ENCODE measurements around the gene MRPS30.
A peak's percentile ranks its signal among the peaks of the same experiment; 100 is the strongest.

Gene MRPS30

GRCh38 chr5:44847206-44847852, 38.6 kb downstream of the MRPS30 start:
- no peak for TF ChIP-seq CTCF (IDR thresholded peaks at IDR 0.05; ENCODE audit: poor library complexity, severe bottlenecking)
- no peaks in the 10 kb centered on the region for H3K36me3 ChIP-seq (ENCODE audit: low read depth)
- ATAC-seq (ENCODE audit: low read depth) = no peak
- DNase-seq (ENCODE audit: low spot score) = no peak
- H3K4me3 ChIP-seq (ENCODE audit: severe bottlenecking) = no peak overlapping the region
- no peak overlapping the region for H3K27ac ChIP-seq (ENCODE audit: poor library complexity, severe bottlenecking)
- no peaks in the 10 kb centered on the region for H3K9me3 ChIP-seq (ENCODE audit: severe bottlenecking)
- no peaks in the 10 kb centered on the region for H3K4me1 ChIP-seq (ENCODE audit: insufficient read depth, poor library complexity, severe bottlenecking)
- no peaks in the 10 kb centered on the region for H3K27me3 ChIP-seq (ENCODE audit: insufficient read depth, poor library complexity, severe bottlenecking)

- no peak overlapping the region for H3K4me3 ChIP-seq (ENCODE audit: severe bottlenecking)
- H3K36me3 ChIP-seq (ENCODE audit: low read depth) = no peaks in the 10 kb centered on the region
- no peaks in the 10 kb centered on the region for H3K4me1 ChIP-seq (ENCODE audit: insufficient read depth, poor library complexity, severe bottlenecking)
- DNase-seq (ENCODE audit: low spot score) = no peak
- no peaks in the 10 kb centered on the region for H3K9me3 ChIP-seq (ENCODE audit: severe bottlenecking)
- TF ChIP-seq CTCF (IDR thresholded peaks at IDR 0.05; ENCODE audit: poor library complexity, severe bottlenecking) = no peak
- ATAC-seq (ENCODE audit: low read depth) = peak; percentile 52
- peaks cover 3% of the 10 kb centered on the region for H3K27me3 ChIP-seq (ENCODE audit: insufficient read depth, poor library complexity, severe bottlenecking)
- H3K27ac ChIP-seq (ENCODE audit: poor library complexity, severe bottlenecking) = no peak overlapping the region
Observed at GRCh38 chr5:44860267-44860666, 51.5 kb downstream of the MRPS30 start.

- Histone ChIP-seq H3K27ac (ENCODE audit: poor library complexity, severe bottlenecking) (no peak overlapping the region), H3K9me3 (ENCODE audit: severe bottlenecking) (no peaks in the 10 kb centered on the region), H3K36me3 (ENCODE audit: low read depth) (no peaks in the 10 kb centered on the region), H3K4me1 (ENCODE audit: insufficient read depth, poor library complexity, severe bottlenecking) (no peaks in the 10 kb centered on the region), H3K27me3 (ENCODE audit: insufficient read depth, poor library complexity, severe bottlenecking) (peaks cover 3% of the 10 kb centered on the region), H3K4me3 (ENCODE audit: severe bottlenecking) (no peak overlapping the region)
- TF ChIP-seq CTCF (IDR thresholded peaks at IDR 0.05; ENCODE audit: poor library complexity, severe bottlenecking) = peak; percentile 73
- DNase-seq (ENCODE audit: low spot score) = no peak
- 0 out of 3 replicates have a peak, but pooled peaks have one; percentile 48 for ATAC-seq (ENCODE audit: low read depth)
Observed at GRCh38 chr5:44862808-44863207, 54.1 kb downstream of the MRPS30 start.
